Esophagus squamous epithelium (tissue), 4 donors: ENCODE results near the gene GALNTL6.

Experiments
- CTCF ChIP-seq, 6 experiments: fragments of 450-650 bp in 4 of 6; fragments of 200-600 bp in 2 of 6; sonication (generic) in 2 of 6; IDR thresholded peaks; one replicate each; pipeline ENCODE4 v1.5.1; 2016 to 2019; ENCODE audit warnings: antibody characterized with exemption in 6 of 6, mild to moderate bottlenecking in 4 of 6, moderate library complexity in 4 of 6
- POLR2A ChIP-seq, 4 donors: fragments of 450-650 bp; IDR thresholded peaks; one replicate each; pipeline ENCODE4 v1.6.1; 2017; ENCODE audit warnings: antibody characterized with exemption in 4 of 4, mild to moderate bottlenecking in 4 of 4, moderate library complexity in 3 of 4

- TF ChIP-seq CTCF (IDR thresholded peaks at IDR 0.05) (no peak), POLR2A (IDR thresholded peaks at IDR 0.05) (no peak)
Measured at GRCh38 chr4:172188248-172188988, 375.2 kb downstream of the GALNTL6 start.
